Activated B cell treated with CpG ODN at 0.5 μM for 24 hours (primary cell): Measurements from ENCODE around the gene DBET. TPM values are rescaled to one million over a fixed set of nuclear protein-coding genes. Genes with fewer than 3 reads are reported as not detected.
"Not testable (repeated sequence)": the region's sequence is repeated elsewhere in the genome, so short reads cannot be mapped to it uniquely, and the experiment has no call there.

Experiments
- ATAC-seq: fragments of 200-7000 bp; cut with Tn5 transposase; one replicate; pipeline ENCODE4 v1.10.0; 2021; ENCODE audit warnings: low read depth, mild to moderate bottlenecking, moderate library complexity
- CTCF ChIA-PET: fragments of 350-600 bp; sonication (Branson Sonifier 250); formaldehyde crosslinking; loops from one replicate; lab custom pipeline; 2021; ENCODE audit warnings: antibody characterized with exemption; lab: Charles Lee
- POLR2A ChIA-PET: fragments of 350-600 bp; sonication (Branson Sonifier 250); formaldehyde crosslinking; loops from one replicate; lab custom pipeline; 2021; ENCODE audit warnings: antibody characterized with exemption; lab: Charles Lee
- DNase-seq: peaks from one replicate; pipeline ENCODE4 v3.0.0; 2022
- H3K27ac Mint-ChIP-seq: one replicate; pipeline ENCODE4 v1.8.0; 2020; ENCODE audit warnings: mixed read lengths
- H3K27me3 Mint-ChIP-seq: one replicate; pipeline ENCODE4 v1.8.0; 2021; ENCODE audit warnings: mixed read lengths
- H3K36me3 Mint-ChIP-seq: one replicate; pipeline ENCODE4 v1.8.0; 2021; ENCODE audit warnings: low read depth, mixed read lengths
- H3K4me1 Mint-ChIP-seq: one replicate; pipeline ENCODE4 v1.8.0; 2021; ENCODE audit warnings: mixed read lengths
- H3K4me3 Mint-ChIP-seq: one replicate; pipeline ENCODE4 v1.8.0; 2020; ENCODE audit warnings: mild to moderate bottlenecking, mixed read lengths
- H3K9me3 Mint-ChIP-seq: one replicate; pipeline ENCODE4 v1.8.0; 2020; ENCODE audit warnings: mixed read lengths
- intact Hi-C: fragments of 100-400 bp; cut with micrococcal nuclease; formaldehyde crosslinking; loops from one replicate; pipeline ENCODE4 v1.15.1; 2024
- total RNA-seq: library from RNA; stranded (reverse); gene quantifications from 2 replicates; pipeline ENCODE4 v1.2.3, GENCODE V29; 2022

Gene DBET
- total RNA-seq, 1 donor from 2014 or later: not detected

- H3K27me3 Mint-ChIP-seq, H3K4me3 Mint-ChIP-seq, ATAC-seq, H3K4me1 Mint-ChIP-seq, H3K27ac Mint-ChIP-seq, intact Hi-C loops, H3K9me3 Mint-ChIP-seq, H3K36me3 Mint-ChIP-seq, POLR2A ChIA-PET, CTCF ChIA-PET, DNase-seq: not testable (repeated sequence)
Measured at GRCh38 chr4:190106191-190106590, 41.9 kb downstream of the DBET start.

GRCh38 chr4:190106611-190107480 lies 42.5 kb downstream of the DBET start:
- H3K36me3 Mint-ChIP-seq, H3K9me3 Mint-ChIP-seq, CTCF ChIA-PET, H3K4me1 Mint-ChIP-seq, H3K4me3 Mint-ChIP-seq, POLR2A ChIA-PET, H3K27ac Mint-ChIP-seq, DNase-seq, ATAC-seq, H3K27me3 Mint-ChIP-seq, intact Hi-C loops: not testable (repeated sequence)

GRCh38 chr4:190107766-190108485 lies 43.6 kb downstream of the DBET start:
- H3K9me3 Mint-ChIP-seq, H3K4me1 Mint-ChIP-seq, H3K27me3 Mint-ChIP-seq, H3K4me3 Mint-ChIP-seq, DNase-seq, H3K36me3 Mint-ChIP-seq, intact Hi-C loops, CTCF ChIA-PET, ATAC-seq, H3K27ac Mint-ChIP-seq, POLR2A ChIA-PET: not testable (repeated sequence)

GRCh38 chr4:190108756-190109155 lies 44.5 kb downstream of the DBET start:
- H3K27ac Mint-ChIP-seq, intact Hi-C loops, H3K4me3 Mint-ChIP-seq, H3K4me1 Mint-ChIP-seq, ATAC-seq, H3K36me3 Mint-ChIP-seq, POLR2A ChIA-PET, DNase-seq, CTCF ChIA-PET, H3K27me3 Mint-ChIP-seq, H3K9me3 Mint-ChIP-seq: not testable (repeated sequence)

- intact Hi-C loops, CTCF ChIA-PET, H3K4me1 Mint-ChIP-seq, H3K36me3 Mint-ChIP-seq, H3K4me3 Mint-ChIP-seq, H3K27ac Mint-ChIP-seq, POLR2A ChIA-PET, DNase-seq, H3K27me3 Mint-ChIP-seq, H3K9me3 Mint-ChIP-seq, ATAC-seq: not testable (repeated sequence)
Measured at GRCh38 chr4:190109390-190110011, 45.2 kb downstream of the DBET start.

GRCh38 chr4:190110033-190110432 lies 45.7 kb downstream of the DBET start:
- H3K27me3 Mint-ChIP-seq, H3K36me3 Mint-ChIP-seq, H3K4me1 Mint-ChIP-seq, H3K27ac Mint-ChIP-seq, DNase-seq, H3K9me3 Mint-ChIP-seq, intact Hi-C loops, H3K4me3 Mint-ChIP-seq, POLR2A ChIA-PET, CTCF ChIA-PET, ATAC-seq: not testable (repeated sequence)

- H3K4me3 Mint-ChIP-seq, intact Hi-C loops, H3K4me1 Mint-ChIP-seq, H3K27me3 Mint-ChIP-seq, H3K9me3 Mint-ChIP-seq, POLR2A ChIA-PET, CTCF ChIA-PET, H3K27ac Mint-ChIP-seq, H3K36me3 Mint-ChIP-seq, DNase-seq, ATAC-seq: not testable (repeated sequence)
Measured at GRCh38 chr4:190110570-190111295, 46.4 kb downstream of the DBET start.

GRCh38 chr4:190112879-190113278 lies 48.6 kb downstream of the DBET start:
- H3K9me3 Mint-ChIP-seq, DNase-seq, intact Hi-C loops, POLR2A ChIA-PET, ATAC-seq, H3K4me1 Mint-ChIP-seq, CTCF ChIA-PET, H3K36me3 Mint-ChIP-seq, H3K4me3 Mint-ChIP-seq, H3K27ac Mint-ChIP-seq, H3K27me3 Mint-ChIP-seq: not testable (repeated sequence)

GRCh38 chr4:190114991-190115390 lies 50.7 kb downstream of the DBET start:
- ATAC-seq, H3K36me3 Mint-ChIP-seq, H3K9me3 Mint-ChIP-seq, H3K4me3 Mint-ChIP-seq, H3K27ac Mint-ChIP-seq, H3K27me3 Mint-ChIP-seq, CTCF ChIA-PET, H3K4me1 Mint-ChIP-seq, POLR2A ChIA-PET, DNase-seq, intact Hi-C loops: not testable (repeated sequence)
